Liver (tissue), 5 donors: ENCODE measurements around the gene H1-8. TPM values are rescaled to one million over a fixed set of nuclear protein-coding genes. Genes with fewer than 3 reads are reported as not detected.

Source experiments
- polyA plus RNA-seq, 2 donors: library from polyadenylated mRNA; stranded (reverse) in 1 of 2; unstranded in 1 of 2; fragments of 200-250 nt in 1 of 2; fragments of >200 nt in 1 of 2; fragmentation: Nextera tagmentation in 1 of 2; extraction: Ambion mirVana in 1 of 2; gene quantifications; one replicate each; pipeline versions ENCODE4 v1.2.1 to v1.2.3, GENCODE V29; 2013 to 2015
- small RNA-seq: library from RNA; depleted of rRNA; stranded (forward); fragments of <200 nt; gene quantifications from one replicate; pipeline ENCODE3, GENCODE V24; 2014
- total RNA-seq, 2 donors: library from RNA; depleted of rRNA; stranded (reverse); fragments of >200 nt; gene quantifications; one replicate each; pipeline ENCODE4 v1.2.3, GENCODE V29; 2014
- donor health status: healthy.
- donor health status: healthy.
- donor health status: healthy.

Gene H1-8
- total and polyA plus RNA-seq, 4 donors: not detected

Small RNA genes lying within 50 kb of the gene (small RNA-seq; reads per million reads assigned to genes)
- not detected for gene RN7SL752P

Other genes with a start within 250 kb of the H1-8 start
- under 1 TPM; 0.37 to 0.67 TPM for gene EFCAB12, start 114.5 kb upstream of the H1-8 start, total RNA-seq
- gene EFCAB12, start 114.5 kb upstream of the H1-8 start, polyA plus RNA-seq: 1 to 10 TPM in 1 of 2 donors, under 1 TPM in 1; 0.62 to 2.4 TPM
- gene MBD4, start 103.2 kb upstream of the H1-8 start, total RNA-seq: 10 to 100 TPM; 16.9 to 17.1 TPM
- 10 to 100 TPM; 17.4 to 24.8 TPM for gene MBD4, start 103.2 kb upstream of the H1-8 start, polyA plus RNA-seq
- gene IFT122, start 103.0 kb upstream of the H1-8 start, total RNA-seq: 10 to 100 TPM; 14.9 to 25.8 TPM
- gene IFT122, start 103.0 kb upstream of the H1-8 start, polyA plus RNA-seq: 1 to 10 TPM; 3.3 to 6.3 TPM
- not detected for gene RHO, start 14.5 kb upstream of the H1-8 start, total RNA-seq
- not detected for gene RHO, start 14.5 kb upstream of the H1-8 start, polyA plus RNA-seq
- 10 to 100 TPM; 39.4 to 50.2 TPM for gene PLXND1, start 63.5 kb downstream of the H1-8 start, total RNA-seq
- gene PLXND1, start 63.5 kb downstream of the H1-8 start, polyA plus RNA-seq: 10 to 100 TPM; 10.4 to 26.2 TPM